GM19455 (cell line): ENCODE measurements around the gene VCAN.

Experiments
- ATAC-seq: cut with Tn5 transposase; IDR thresholded peaks from one replicate; pipeline ENCODE4 v1.9.1; 2021; ENCODE audit not compliant: unreplicated experiment

Gene VCAN

GRCh38 chr5:83467371-83468035 is 4.0 kb upstream of the VCAN start:
- ATAC-seq: no peak

DNA sequence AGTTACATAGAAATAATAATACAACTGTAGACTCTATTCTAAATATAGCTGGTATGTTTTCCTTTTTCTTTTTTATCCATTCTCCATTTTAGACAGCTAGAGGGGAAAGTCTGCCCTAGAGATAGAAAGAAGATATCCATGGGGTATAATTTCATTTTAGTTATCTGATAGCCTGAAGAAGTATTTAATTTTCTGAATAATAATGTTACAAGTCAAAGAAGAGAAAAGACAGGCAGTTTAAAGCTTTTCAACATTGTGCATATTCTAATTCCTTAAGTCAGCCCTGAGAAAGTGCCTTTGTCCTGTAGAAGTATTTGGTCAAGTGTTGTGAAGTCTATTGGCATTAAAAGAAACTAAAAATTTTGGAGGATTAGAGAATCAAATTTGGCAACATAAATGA is 2.5 kb upstream of the VCAN start:
- ATAC-seq: no peak

DNA sequence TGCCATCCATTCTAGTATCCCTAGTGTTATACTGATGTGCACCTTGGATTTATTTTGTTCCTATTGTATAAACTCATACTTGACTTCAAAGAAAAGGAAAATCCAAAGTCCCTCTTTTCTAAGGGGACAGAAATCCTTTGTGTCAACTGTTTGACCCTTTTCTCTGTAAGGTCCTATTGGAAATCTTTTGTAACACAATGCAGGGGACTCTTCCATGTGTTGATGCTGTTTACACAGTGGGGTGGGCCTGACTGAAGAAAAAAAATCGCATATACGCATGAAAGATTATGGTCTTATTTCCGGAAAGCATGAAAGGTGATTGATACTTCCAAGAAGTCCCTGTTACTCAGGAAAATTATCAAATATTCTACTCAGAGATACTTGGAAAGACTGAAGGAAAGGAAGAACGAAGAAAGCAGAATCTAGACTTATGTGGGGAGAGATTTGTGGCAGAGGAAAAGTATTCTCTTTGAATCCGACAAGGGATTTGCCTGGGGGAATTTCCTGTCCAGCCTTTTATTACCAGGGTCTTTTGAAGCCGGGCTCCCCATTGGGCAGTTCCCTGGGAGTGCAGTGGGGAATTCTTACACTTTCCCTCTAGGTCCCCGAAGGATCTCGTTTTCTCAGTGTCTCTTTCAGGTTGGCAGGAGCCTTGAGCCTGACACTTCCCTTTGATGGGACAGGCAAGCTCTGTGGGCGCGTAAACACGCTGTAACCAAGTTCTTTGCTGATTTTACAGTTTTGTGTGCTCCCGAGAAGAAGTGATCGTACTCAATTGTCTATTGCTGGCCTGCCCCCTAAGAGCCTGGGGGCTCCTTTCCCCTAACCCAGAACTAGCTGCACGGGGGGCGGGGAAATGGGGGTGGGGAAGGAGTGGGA is 779 bp upstream of the VCAN start:
- ATAC-seq: no peak

GRCh38 chr5:83472213-83472507 is 616 bp downstream of the VCAN start:
- ATAC-seq: peak; percentile 3

DNA sequence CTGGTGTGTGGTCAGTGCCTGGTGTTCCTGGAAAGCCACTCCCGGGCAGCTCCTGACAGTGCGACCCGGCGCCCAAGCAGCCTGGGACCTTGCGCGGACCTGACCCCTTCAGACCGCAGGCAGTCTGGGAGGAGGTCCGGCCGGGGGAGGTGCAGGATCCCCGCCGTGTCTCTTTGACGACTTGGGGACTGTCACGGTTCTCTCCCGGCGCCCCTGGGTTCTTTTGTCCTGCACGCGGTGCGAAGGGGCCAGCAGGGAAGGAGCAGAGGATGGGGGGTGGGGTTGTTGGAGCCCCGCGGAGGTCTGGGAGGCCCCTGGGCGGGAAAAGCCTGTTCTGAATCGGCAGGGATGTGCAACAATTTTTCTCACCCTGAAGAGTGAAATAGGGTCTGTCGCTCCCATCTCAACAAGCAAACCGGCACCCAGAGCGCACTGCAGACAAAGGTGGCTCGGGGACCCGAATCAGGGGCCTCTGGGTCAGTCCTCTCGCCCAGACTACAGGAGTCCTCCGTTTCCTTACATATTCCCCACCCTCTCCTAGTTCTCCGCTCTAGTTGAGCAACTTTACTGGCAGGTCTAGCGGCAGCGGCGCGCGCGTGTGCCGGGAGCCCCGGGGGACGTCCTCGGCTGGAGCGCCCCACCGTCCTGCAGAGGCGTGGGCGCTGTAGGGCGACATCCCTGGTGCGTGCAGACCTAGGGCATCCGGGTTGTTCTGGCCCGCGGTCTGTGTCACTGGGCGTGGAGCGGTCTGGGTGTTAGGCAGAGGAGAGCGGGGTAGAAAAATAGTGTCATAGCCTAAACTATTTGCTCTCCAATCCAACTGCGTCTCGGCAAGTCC is 1.2 kb downstream of the VCAN start:
- ATAC-seq: peak; percentile 37

DNA sequence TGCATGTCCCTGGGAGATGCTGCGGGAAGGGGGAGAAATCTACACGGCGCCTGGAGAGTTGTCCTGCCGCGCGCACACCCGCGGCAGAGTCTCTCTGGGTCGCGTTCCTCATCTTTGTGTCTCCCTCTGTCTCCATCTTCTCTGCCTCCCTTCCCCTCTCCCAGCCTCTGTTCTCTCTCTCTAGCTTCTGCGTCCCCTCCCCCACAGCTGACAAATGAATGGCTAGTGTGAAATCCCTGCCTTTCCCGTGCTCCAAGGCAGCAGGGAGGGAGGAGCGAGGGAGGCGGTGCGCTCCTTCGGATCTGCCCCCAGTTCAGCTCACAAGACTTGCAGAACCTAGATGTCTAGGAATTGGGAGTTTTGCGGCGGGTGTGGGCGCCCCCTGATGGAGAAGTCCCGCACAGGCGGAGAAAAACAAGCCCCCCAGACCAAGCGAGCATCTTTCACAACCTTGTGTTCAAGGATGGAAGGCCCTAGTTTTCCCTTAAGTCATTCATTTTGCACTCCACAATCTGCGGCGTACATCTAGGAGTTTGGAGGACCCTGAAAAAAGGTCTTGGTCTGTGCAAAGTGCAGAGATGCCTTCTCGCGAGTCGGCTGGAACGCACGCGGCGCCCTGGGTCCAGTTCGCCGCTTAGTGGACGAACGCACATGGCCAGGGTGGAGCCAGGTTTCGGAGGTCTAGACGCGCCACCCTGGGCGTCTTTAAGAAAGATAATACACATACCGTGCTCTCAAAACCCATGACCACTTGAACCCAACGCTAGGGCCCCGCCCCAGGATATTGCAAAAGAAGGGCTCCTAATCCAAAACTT is 2.0 kb downstream of the VCAN start:
- ATAC-seq: peak; percentile 62

GRCh38 chr5:83474161-83474796 is 2.7 kb downstream of the VCAN start:
- ATAC-seq: peak; percentile 45

- no peak for ATAC-seq
These were observed 3.4 kb downstream of the VCAN start for GRCh38 chr5:83474991-83475390.

DNA sequence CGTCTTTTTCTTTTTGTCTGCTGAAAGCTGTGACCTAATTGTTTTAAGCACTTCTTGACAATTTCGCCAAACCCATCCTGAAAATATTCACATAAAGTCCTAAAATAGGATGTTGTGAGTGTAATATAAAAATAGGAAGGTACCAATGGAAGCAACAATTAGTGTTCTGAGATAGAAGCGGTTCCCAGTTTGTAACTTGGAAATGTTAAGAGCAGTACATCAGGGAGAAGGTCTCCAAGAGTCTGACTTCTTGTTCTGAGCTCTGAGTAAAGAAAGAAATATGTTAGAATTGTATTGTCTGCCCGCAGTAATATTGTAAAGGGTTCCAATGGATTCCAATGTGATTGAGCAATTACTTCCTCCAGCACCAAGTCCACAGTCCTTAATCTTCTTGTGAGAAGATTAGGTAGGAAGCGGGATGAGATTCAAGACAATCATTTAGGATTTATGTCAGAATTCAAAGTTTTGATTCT is 3.9 kb downstream of the VCAN start:
- ATAC-seq: no peak

GRCh38 chr5:83475935-83476814 is 4.6 kb downstream of the VCAN start:
- no peak for ATAC-seq

DNA sequence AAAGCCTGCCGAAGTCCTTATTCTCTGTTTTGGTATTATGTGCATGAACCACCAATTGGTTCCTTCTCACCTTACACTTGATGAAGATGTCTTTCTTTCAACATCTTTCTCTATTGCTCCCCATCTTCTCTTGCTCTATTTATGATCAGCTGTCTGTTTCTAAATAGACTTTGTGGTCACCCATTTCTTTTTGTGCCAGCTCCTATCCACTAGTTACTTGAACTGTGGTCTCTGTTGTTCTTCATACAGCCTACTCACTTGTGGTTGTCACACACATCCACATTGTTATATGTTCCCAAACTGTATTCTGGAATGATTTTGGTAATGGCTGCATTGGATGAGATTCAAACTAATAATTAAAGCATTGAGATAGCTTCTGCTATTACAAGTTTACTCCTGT is 11.4 kb downstream of the VCAN start:
- no peak for ATAC-seq

DNA sequence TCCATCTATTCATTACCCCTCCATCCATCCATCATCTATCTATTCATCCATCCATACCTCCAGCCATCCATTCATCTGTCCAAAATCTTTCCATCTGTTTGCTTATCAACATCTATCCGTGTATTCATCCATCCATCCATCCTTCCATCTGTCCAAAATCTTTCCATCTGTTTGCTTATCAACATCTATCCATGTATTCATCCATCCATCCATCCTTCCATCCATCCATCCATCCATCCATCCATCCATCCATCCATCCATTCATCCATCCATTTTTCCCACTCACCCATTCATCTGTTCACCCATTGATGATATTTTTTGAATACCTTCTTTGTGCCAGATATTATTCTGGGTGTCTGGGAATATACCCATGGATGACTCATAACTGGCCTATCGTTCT is 12.8 kb downstream of the VCAN start:
- no peak for ATAC-seq

GRCh38 chr5:83485842-83486241 is 14.3 kb downstream of the VCAN start:
- ATAC-seq: no peak

GRCh38 chr5:83487155-83487554 is 15.6 kb downstream of the VCAN start:
- no peak for ATAC-seq

- ATAC-seq: no peak
These were observed 16.7 kb downstream of the VCAN start for GRCh38 chr5:83488271-83488670.

- no peak for ATAC-seq
These were observed 17.3 kb downstream of the VCAN start for GRCh38 chr5:83488821-83489220.

DNA sequence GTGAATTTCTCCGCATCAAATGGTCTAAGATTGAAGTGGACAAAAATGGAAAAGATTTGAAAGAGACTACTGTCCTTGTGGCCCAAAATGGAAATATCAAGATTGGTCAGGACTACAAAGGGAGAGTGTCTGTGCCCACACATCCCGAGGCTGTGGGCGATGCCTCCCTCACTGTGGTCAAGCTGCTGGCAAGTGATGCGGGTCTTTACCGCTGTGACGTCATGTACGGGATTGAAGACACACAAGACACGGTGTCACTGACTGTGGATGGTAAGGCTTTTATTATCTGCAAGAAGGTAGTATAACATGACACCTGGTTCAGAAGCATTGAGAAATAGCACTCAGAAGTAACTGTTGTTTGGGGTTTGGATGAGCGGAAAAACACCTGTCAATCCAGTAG is 18.7 kb downstream of the VCAN start:
- no peak for ATAC-seq

- ATAC-seq: no peak
These were observed 20.8 kb downstream of the VCAN start for GRCh38 chr5:83492331-83492730.

GRCh38 chr5:83493644-83494043 is 22.1 kb downstream of the VCAN start:
- no peak for ATAC-seq
